Measurements from ENCODE around the gene RENBP.
A peak's percentile ranks its signal among the peaks of the same experiment; 100 is the strongest.

The RENBP gene

GRCh38 chrX:153919281-153919680 lies 25.2 kb downstream of the RENBP start:
- DNase-seq (ENCODE audit: low spot score), result no peak

DNA sequence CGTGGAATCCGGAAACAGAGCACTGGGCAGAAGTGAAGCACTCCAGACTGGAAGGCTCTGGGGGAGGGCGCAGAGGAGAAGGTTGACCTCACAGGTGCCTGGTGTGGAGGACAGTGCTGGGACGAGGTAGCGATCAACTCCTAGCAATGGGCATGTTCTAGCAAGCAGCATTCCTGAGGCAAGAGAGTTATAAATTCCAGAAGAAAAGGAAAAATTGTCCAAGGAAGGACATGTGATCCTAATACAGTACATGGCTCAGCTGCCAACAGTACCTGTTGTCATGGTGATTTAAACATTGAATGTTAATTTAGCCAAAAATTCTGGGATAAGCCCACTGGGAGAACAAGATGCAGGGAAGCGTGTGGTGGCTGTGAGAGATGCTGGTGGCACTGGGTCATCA lies 26.6 kb downstream of the RENBP start:
- no peak for DNase-seq (ENCODE audit: low spot score)

GRCh38 chrX:153913701-153914100 lies 30.7 kb downstream of the RENBP start:
- no peak for DNase-seq (ENCODE audit: low spot score)

GRCh38 chrX:153913211-153913610 lies 31.2 kb downstream of the RENBP start:
- DNase-seq (ENCODE audit: low spot score), result no peak

GRCh38 chrX:153911798-153912197 lies 32.6 kb downstream of the RENBP start:
- no peak for DNase-seq (ENCODE audit: low spot score)

- no peak for DNase-seq (ENCODE audit: low spot score)
Observed at GRCh38 chrX:153910446-153910845, 34.0 kb downstream of the RENBP start.

- DNase-seq (ENCODE audit: low spot score), result no peak
Observed at GRCh38 chrX:153909980-153910360, 34.5 kb downstream of the RENBP start.

DNA sequence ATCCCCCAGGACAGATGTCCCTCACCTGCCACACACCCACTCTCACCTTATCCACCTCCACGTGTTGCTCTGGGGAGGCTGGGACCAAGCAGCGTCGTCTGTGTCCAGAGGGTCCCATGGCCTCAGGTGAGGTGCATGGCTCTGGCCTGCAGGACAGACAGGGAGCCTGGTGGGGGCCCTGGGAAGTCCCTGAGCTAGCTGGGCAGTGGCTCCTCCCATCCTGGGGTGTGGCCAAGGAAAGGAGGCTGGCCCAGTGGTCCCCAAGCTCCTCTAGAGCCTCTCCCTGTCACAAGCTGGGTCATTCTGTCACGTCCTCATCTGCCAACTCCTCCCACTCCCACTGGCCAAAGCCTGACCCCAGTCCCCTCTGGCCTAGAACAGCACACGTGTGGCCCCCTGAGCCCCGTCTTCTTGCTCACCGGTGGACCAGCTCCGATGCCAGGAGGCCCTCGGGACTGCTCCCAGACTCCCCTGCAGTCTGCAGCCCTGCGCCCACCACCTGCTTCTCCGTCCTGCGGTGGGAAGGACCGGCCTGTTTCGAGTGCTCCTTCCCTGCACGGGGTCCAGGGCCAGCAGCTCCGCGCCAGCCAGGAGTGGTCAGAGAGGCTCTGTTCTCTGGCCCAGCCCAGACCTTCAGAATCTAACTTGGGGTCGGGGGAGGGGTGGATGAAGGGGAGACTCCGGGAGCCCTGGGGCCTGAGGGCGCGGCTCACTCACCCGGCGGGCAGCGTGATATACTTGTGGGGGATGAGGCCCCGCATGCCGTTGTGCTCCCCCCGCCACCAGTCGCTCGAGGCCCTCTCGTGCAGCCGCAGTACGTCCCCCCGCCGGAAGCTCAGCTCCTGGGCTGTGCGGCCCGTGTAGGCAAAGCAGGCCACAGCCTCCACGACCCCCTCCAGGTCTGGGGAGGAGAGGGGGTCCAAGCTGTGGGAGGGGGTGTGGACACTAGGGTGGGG lies 35.1 kb downstream of the RENBP start:
- no peak for DNase-seq (ENCODE audit: low spot score)

- no peak for DNase-seq (ENCODE audit: low spot score)
Observed at GRCh38 chrX:153908219-153908860, 36.1 kb downstream of the RENBP start.

DNA sequence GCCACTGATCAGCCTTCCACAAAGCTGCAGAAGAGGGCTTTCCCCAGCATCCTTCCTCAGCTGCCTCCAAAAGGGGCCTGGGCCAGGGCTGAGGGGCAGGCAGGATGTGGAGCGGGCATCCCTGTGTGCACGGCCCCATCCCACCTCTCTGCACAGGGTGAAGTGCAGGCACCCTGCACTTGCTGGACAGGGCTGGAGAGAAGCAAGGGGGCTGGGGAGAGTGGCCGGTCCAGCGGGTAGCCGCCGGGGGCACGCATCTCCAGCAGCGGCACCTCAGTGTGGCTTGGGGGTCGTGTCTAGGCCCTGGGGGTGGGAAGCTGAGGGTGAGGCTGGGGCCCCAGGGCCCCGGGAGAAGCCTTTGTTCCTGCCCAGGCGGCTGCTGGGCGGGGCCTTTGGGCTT lies 37.0 kb downstream of the RENBP start:
- DNase-seq (ENCODE audit: low spot score), result no peak

GRCh38 chrX:153906126-153906917 lies 38.1 kb downstream of the RENBP start:
- no peak for DNase-seq (ENCODE audit: low spot score)

GRCh38 chrX:153905481-153906095 lies 38.9 kb downstream of the RENBP start:
- DNase-seq (ENCODE audit: low spot score), result no peak

DNA sequence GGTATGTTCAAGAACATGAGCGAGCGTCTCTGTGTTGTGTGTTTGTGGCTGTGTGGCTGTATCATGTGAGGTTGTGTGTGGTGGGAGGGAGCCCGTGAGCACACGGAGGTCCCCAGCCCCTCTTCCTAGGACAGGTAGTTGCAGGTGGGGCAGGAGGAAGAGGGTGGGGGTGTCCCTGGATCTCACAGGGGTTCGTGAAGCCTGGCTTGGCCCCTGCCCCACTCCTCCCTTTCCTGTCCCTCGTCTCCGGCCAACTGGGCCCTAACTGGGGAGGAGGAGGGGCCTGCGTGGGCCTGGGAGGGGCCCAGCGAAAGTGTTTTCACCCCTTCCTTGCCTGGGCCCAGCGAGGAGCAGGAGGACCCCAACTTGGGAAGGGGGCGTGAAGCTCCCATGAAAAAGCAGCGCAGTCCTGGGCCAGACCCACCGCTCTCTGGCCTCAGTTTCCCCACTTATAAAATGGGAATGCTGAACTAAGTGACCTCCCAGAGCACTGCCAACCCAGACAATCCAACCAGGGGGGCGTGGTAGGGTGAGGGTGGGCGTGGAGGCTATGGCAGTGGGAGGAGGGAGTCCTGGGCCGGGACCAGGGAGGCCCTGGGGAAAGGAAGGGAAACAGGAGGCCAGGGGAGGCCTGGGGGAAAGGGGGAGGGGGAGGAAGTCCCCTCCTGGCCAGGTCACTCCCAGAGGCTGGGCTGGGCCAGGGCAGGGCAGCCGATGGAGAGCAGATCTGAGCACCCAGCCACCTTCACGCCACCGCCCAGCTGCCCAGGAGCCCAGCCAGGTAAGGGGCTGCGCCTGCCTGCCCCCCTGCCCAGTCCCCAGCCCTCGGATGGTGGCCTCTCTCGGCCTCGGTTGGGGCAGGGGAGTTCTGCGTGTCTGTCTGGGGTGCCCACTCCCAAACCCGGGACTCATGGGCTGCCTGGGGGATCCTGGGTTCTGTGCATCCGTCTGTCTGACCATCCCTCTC lies 40.2 kb downstream of the RENBP start, which contains the start of gene AVPR2:
TSS of gene AVPR2 (plus strand) at position 683 of the 967 bp plus-strand sequence. CDS start 473 bp downstream, outside the sequence.
- DNase-seq (ENCODE audit: low spot score), result no peak

DNA sequence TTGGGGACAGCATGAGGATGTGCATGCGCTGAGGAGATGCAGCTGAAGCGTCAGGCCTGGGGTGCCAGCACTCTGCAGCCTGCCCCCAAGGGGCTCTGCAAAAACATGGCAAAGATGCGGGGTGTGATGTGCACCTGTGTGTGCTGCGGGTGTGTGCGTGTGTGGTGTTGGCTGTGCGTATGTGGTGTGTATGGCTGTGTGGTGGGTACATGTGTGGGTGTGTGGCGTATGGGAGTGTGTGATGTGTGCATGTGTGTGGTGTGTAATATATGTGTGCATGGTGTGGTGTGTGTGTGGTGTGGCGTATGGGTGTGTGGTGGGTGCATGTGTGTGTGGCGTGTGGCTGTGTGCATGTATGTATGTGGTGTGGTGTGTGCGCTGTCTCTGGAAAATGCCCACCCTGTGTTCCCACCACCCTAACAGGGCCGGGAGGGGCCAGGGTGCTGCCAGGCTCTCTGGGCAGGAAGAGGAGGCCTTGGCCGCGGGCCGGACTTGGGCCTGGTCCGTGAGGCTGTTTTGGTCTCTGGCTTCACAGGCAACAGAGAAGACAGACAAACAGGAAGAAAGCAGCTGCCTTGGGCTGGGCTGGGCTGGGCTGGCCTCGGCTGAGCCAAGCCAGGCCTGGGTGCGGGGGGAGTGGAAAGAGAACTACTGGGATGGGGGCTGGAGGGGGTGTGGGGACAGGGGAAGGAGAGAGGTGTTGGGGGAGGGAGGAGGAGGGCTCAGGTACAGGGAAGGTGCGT lies 41.0 kb downstream of the RENBP start:
- DNase-seq (ENCODE audit: low spot score), result no peak

- DNase-seq (ENCODE audit: low spot score), result no peak
Observed at GRCh38 chrX:153902385-153902784, 42.1 kb downstream of the RENBP start.

- DNase-seq (ENCODE audit: low spot score), result no peak
Observed at GRCh38 chrX:153901753-153902140, 42.7 kb downstream of the RENBP start.

GRCh38 chrX:153900831-153901752 lies 43.4 kb downstream of the RENBP start:
- DNase-seq (ENCODE audit: low spot score), result peak; percentile 72

- DNase-seq (ENCODE audit: low spot score), result no peak
Observed at GRCh38 chrX:153897899-153898298, 46.5 kb downstream of the RENBP start.

- no peak for DNase-seq (ENCODE audit: low spot score)
Observed at GRCh38 chrX:153889123-153889522, 55.3 kb downstream of the RENBP start.
